Activated CD4-positive, alpha-beta T cell treated with anti-CD3 and anti-CD28 coated beads for 1 hour (primary cell): ENCODE data around the gene IL19.
"Not testable (repeated sequence)": the region's sequence is repeated elsewhere in the genome, so short reads cannot be mapped to it uniquely, and the experiment has no call there.

ENCODE experiments used
- DNase-seq: peaks from one replicate; pipeline ENCODE4 v3.0.0-alpha.2; 2020

The IL19 gene

DNA sequence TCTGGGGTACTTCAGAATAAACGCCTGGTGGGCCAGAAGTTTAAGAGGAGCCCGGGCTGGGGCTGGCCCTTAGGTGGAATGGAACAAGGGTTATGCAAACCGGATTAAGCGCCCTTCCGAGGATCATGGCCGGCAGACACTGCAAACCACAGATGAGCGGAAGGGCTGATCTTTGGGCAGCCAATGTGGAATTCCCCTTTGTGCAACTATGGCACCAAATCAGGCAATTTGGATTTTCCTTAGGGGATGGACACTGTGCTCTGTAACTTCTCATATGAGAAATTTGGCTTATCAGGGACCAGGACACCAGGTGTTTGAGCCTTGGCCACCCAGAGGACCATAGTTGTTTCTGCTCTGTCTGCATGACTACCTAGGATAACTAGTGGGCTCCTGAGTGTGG, 7.5 kb downstream of the IL19 start:
- no peak for DNase-seq

- DNase-seq = not testable (repeated sequence)
Measured at GRCh38 chr1:206778911-206779310, 8.3 kb downstream of the IL19 start.

- no peak for DNase-seq
Measured at GRCh38 chr1:206779638-206780037, 9.1 kb downstream of the IL19 start.

DNA sequence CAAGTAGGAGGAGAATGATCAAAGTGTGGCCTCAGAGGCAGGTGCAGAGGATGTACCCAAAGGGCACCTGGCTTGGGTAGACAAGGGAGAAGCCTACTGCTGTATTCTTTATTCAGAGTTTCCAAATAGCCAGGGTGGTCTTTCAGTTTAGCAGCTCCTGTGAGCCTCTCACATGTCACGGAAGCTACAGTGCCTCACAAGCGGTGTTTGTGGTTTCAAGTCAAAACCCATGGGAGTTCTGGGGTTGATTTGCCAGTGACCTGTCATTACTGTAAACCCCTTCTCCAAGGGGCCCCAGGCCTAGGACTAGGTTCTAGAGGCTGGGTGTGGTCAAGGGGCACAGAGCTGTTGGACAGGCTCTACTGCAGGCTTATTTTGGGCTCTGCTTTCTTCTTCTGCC, 11.9 kb downstream of the IL19 start:
- DNase-seq = no peak

- no peak for DNase-seq
Measured at GRCh38 chr1:206783506-206783905, 12.9 kb downstream of the IL19 start.

DNA sequence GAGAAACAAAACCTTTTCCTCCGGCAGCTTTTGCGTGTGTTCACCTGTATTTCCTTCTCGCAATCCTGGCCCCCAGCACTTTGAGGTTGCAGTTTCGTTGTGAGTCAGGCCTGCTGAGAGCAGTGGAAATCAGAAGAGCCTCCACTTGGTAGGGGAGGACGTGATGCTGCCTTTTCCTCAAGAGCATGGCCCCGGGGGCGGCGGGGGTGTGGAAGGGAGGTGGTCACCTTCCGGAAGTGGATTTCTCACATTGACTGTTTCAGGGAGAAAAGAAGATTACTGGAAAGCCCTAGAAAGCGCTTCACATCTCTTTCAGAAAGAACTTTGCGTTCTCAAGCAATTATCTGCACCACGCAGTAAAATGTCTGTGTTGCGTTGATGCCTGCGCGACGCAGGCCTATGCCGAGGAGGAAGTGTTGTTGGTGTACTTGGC, 13.9 kb downstream of the IL19 start:
- DNase-seq = peak; percentile 72

- no peak for DNase-seq
Measured at GRCh38 chr1:206785182-206785765, 14.7 kb downstream of the IL19 start.

GRCh38 chr1:206786212-206786886, 15.8 kb downstream of the IL19 start:
- no peak for DNase-seq

DNA sequence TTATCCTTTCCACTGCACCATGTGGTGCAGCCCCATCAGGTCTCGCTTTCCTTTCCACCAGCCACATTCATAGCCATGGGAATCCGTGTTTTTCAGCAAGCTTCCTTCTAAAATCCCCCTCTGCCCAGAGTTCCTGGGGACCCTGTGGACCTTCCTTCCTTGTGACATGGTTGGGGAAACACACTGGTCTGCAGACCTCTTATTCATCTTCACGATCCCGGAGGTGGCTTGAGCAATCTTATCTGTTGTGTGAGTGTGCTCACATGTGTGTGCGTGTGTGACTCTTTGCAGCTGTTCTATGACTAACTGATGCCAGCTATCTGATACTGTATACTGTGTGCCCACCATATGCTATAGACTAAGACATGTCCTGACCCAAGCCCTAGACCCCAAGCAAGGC, 17.3 kb downstream of the IL19 start:
- DNase-seq = no peak

DNA sequence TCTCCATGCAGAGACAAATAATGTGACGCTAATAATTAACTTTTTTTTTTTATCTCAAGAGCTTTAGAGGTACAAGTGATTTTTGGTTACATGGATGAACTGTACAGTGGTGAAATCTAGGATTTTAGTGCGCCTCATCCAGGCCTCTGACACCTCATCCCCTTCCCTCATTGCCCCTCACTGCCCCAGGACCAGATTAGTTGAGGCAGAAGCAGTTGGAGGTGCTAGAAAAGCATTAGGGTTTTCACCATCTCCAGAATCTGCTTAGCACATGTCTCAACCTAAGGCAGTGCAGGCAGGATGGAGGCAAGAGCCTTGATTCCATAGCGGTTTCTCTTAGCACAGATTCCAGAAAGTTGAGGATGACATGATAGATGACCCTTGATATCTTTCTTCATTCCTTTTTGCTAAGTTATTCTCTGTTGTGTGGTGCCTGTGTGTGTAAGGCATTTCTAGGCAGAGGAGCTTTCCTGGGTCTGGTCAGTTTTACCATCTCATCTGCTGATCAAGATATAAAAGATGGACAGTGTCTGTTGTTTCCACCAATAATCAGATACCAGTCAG, 18.0 kb downstream of the IL19 start:
- DNase-seq = no peak

DNA sequence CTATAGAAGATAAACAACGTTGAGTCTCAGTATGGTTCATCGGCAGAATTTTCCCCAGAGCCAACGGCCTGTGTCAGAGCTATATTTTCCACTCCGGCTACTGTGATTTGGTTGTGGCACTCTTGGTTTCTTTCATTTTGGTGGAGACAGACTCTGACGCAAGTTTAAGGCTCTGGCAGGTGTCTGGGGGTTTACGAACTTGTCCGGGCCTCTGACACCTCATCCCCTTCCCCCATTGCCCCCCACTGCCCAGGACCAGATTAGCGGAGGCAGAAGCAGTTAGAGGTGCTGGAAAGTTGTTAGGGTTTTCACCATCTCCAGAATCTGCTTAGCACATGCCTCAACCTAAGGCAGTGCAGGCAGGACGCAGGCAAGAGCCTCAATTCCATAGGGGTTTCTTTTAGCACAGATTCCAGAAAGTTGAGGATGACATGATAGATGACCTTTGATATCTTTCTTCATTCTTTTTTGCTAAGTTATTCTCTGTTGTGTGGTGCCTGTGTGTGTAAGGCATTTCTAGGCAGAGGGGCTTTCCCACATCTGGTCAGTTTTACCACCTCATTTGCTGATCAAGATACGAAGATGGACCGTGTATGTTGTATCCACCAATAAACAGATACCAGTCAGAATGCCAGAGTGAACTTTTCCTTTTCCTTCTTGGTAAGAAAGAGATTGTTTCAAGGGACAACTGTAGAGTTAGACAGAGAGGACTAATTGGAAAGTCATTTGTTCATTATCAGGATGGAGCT, 20.1 kb downstream of the IL19 start:
- DNase-seq = no peak

- DNase-seq = no peak
Measured at GRCh38 chr1:206792939-206793607, 22.5 kb downstream of the IL19 start.

- no peak for DNase-seq
Measured at GRCh38 chr1:206793620-206794019, 23.0 kb downstream of the IL19 start.

- no peak for DNase-seq
Measured at GRCh38 chr1:206794294-206794908, 23.8 kb downstream of the IL19 start.

GRCh38 chr1:206796116-206796515, 25.5 kb downstream of the IL19 start:
- no peak for DNase-seq

GRCh38 chr1:206796981-206797402, 26.4 kb downstream of the IL19 start:
- DNase-seq = no peak

DNA sequence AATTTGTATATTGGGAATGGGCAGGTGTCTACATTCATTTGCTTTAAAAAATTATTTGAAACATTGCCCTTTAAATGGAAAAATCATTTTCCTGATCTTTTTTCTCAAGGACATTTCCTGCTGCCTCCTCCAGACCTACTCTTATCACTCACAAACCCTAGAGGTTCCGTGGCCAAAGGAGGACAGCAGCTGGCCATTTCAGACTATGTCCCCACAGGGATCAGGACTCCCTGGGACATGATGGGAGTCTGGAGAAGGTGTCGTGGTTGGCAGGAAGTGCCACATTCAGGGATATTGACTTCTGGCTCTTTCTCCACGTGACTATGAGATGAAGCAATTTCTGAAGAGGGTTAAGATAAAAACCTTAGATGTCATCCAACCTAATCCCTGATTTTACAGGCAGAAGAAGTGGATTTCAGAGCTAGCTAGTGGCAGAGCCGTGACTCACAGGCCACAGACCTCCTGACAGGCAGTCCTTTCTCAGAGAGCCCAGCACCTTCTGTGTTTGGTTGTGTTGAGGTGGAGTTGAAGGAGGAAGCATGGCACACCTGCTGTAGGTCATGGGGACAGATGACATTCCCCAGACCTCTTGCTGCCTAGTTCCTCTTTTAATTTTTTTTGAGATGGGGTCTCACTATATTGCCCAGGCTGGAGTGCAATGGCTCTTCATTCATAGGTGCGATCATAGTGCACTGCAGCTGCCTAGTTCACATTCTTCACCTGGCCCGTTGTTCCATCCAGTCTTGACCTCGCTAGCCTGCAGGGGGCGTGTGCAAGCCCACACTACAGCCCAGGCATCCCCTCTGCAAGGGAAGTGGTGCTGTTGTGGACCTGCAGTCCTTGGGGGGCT, 27.2 kb downstream of the IL19 start:
- no peak for DNase-seq

GRCh38 chr1:206798384-206798996, 27.9 kb downstream of the IL19 start:
- no peak for DNase-seq

DNA sequence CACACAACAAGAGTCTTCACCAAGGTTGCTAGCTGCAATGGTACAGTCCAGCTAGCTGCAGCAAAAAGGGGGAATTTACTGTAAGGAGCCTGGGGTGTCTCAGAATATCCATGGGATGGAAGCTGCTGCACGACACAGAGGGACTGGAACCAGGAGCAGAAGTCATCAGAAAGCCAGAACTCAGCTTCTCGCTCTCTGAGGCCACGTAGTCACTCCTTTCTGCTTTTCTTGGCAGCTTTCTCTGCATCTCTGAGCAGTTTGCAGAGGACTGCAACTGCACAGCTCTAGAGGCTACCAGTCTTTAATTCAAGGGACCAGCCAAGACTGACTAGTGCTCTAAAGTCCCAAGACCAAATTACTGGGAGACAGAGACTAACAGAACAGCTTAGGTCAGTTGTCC, 28.7 kb downstream of the IL19 start:
- DNase-seq = no peak

DNA sequence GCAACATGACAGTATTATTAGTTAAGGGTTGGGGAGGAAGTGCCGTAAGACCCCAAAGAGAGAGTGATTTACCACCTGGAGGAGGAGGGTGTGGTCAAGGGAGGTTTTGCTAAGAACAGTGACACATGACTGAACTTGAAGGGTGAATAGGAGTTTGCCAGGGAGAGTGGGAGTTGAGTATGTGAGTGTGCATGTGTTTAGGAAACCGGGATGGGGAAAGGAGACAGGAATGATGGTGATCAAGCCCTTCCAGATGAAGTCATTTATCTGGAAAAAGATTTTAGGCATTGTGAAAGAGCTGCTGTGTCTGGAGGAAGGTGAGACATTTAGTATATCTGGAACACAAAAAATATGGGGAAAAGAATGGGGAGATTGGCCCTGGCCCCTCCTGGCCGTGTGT, 29.8 kb downstream of the IL19 start:
- DNase-seq = no peak

GRCh38 chr1:206800891-206801290, 30.3 kb downstream of the IL19 start:
- no peak for DNase-seq
